GM21529 (cell line): ENCODE results near the gene RAD51B.
"Not testable (repeated sequence)": the region's sequence is repeated elsewhere in the genome, so short reads cannot be mapped to it uniquely, and the experiment has no call there.

Experiments
- ATAC-seq: cut with Tn5 transposase; IDR thresholded peaks from one replicate; pipeline ENCODE4 v1.9.1; 2021; ENCODE audit not compliant: unreplicated experiment

Gene RAD51B

DNA sequence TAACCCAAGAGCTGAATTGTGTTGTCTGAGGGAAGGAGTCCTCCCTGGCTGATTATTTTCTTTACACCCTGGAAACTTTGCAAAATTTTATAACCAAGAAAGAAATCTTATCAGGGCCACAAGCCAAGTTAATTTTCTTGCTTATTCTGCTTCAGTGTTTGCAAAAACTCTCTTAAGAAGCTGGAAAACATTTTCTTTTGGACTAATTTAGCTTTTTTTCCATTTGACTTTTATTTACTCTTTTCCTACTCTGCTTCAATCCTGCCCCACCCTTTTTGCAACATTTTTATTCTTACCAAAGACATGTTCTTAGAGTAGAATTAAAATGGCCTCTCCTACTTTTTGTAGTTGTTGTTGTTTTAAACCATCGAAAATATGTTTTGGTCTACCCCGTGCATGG is 594.5 kb downstream of the RAD51B start:
- ATAC-seq: no peak

DNA sequence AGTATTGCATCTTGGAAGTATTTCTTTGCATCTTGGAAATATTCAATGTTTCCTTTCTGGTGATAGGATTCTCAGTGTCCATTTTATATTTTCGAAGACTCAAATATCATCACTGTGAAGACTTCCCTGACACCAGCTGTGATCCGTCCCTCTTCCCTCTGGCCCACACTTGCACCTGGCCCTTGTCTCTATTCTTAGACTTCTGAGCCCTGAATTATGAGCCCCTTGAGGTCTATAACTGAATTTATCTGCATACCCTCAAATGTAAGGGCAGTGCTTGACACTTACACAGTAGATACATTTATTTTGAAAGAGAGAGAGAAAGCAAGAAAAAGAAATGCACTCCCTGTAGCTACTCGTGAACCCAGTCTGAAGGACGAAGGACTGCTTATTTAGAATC is 596.6 kb downstream of the RAD51B start:
- ATAC-seq: no peak

DNA sequence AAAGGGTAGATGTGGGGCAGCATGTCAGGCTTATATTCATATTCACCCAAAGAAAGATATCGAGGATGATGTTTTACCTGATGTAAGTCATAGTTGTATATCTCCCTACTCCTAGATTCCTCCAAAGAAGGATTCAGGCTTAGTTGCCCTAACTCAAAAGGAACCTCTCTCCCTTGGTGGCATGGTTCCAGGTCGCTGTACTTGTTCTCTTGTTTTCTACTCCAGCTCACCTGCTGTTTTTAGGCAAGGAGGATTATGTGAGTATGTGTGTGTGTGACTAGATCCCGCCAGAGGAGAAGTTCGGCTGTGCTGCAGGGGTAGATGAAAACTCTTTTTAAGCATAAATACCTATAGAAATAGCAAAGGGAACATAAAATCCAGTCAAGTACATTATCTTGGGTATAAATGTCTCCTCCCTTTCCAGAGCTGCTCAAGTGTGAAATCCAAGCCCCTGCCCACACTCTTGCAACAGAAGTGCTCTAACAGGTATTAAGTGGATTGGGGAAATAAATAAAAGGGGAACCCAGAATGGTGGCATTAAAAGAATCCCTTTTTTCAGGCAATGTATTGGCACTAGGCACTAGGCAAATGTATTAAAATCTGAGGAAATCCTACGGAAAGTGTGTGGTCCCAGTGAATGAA is 597.6 kb downstream of the RAD51B start:
- no peak for ATAC-seq

DNA sequence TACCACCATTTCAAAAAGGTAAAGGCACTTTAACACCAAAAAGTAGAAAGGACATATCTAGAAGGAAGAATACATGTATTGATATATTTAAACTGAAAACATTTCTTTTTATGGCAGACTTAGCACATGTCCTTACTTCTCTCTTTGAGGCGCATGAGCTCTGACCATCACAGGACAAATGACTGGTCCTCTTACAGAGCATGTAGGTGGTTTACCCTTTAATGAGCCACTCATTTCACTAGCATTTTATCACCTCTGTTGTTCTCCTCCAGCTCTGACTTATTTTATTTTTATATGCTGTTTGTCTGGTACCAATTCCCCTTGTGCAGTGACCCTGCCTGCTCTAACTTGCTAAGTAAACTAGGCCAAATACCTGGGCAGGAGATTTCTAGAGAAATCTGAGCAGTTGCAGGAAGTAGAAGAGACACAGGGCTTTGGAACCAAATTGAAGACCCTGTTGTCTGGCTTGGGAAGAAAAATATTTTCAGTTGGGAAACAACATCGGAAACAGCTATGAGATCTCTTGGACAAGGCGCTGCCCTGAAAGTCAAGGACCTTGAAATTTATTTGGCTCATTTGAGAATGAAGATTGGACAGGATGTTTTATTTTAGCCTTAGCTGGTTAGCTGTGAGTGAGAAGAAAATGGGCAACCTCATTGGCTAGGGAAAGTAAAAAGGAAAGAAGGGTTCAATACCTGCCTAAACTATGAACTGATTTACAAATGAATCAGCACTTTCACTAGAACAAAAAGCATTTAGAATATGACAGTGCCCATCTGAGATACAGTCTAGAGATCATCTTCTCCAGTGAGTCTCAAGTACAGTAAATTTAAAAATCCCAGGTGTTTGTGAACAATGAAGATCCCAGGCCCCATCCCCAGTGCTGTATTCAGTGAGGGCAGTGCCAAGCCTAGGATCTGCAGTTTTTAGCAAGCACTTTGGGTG is 598.9 kb downstream of the RAD51B start:
- no peak for ATAC-seq

DNA sequence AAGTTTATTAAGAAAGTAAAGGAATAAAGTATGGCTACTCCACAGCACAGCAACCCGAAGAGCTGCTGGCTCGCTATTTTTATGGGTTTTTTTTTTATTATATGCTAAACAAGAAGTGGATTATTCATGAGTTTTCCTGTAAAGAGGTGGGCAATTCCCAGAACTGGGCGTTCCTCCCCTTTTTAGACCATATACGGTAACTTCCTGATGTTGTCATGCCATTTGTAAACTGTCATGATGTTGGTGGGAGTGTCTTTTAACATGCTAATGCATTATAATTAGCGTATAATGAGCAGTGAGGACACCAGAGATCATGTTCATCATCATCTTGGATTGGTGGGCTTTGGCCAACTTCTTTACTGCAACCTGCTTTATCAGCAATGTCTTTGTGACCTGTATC is 600.8 kb downstream of the RAD51B start:
- no peak for ATAC-seq

DNA sequence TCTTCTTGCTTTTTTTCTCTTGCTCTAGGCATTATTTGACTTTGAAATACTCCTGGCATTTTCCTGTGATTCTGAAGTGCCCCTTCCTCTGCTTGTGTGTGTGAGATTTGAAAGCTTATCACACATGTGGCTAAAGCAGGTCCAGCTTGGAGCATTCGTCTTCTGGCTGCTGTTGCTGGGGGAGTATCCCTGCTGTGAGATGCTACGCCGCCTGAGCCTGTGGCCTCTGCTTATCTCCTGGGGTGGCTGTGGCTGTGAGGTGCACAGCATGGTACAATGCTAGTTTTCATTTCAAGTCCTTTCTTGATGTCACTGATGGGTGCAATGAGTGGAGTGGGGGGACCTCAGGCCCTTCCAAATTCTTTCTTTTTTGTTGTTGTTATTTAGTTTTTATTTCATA is 601.5 kb downstream of the RAD51B start:
- no peak for ATAC-seq

DNA sequence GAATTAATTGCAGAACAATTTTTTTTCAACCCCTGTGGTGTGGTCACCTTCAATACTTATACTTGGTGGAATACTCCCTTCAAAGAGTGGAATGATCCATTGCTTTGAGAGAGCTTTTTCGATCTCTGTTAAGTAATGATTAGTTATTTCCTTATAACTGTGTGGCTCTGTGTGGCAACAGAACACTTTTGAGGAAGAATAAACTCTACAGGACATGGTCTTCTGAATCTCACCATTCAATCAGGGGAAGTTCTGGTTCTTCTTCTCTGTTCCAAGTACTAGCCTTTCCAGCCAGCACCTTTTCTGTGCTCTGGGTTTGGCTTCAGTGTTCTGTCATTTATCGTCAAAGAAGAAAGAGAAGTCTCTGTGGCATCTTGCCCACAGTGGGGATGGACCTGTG is 604.1 kb downstream of the RAD51B start:
- no peak for ATAC-seq

DNA sequence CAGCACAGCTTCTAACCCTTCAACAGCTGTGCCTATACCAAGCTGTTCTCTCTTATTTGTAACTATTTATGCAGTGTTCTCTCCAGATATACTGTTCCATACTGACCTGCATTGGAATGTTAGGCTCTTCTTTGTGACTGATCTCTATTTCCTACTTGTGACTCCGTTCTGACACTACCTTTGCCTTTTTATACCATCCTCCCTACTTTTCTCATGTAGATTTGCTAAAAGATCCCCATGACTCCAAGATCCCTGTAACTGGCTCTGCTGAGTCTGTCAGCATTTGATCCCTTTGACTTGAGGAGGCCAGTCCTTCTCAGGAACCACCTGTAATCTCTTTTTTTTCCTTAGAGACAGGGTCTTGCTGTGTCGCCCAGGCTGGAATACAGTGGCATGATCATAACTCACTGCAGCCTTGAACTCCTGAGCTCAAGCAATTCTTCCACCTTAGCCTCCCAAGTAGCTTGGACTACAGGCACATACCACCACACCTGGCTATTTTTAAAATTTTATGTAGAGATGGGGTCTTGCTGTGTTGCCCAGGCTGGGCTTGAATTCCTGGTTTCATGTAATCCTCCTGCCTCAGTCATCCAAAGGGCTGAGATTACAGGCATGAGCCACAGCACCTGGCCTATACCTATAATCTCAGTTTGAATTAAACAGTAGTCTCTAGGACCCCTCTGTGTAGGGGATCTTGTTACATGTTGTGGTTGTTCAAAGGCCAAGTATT is 605.0 kb downstream of the RAD51B start:
- no peak for ATAC-seq

DNA sequence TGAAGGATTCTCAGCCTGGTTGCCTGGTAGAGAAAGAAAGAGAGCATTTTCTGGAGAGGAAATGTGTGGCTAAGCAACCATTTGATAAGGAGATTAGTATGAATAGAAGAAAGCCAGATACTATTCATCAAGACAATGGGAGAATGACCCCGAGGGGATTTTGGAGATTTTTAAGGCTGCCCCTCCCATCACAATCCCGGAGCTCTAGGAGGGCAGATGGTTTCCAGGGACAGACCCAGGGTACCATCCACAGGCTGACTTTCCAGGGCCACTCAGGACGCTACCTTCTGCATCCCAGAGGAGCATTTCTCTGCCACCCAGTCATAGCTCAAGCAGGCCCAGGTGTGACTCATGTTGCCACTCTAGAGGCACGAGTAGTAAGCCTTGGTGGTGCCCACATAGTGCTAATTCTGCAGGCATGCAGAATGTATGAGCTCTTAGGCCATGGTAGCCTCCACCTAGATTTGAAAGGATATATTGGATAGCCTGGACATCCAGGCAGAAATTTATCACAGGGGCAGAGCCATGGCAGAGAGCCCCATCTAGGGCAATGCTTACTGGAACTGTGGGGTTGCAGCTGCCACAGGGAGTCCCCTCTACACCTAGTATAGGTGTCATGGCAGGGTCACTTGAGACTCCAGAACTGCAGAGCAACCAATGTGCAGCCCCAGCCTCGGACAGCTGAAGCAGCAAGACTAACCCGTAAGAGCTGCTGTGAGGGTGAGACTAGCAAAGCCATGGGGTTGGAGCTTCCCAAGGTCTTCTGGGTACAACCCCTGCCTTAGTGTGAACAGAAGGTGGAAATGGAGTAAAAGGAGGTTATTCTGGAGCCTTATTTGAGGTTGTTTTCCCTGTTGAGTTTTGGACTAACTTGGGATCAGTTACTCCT is 607.3 kb downstream of the RAD51B start:
- ATAC-seq: no peak

DNA sequence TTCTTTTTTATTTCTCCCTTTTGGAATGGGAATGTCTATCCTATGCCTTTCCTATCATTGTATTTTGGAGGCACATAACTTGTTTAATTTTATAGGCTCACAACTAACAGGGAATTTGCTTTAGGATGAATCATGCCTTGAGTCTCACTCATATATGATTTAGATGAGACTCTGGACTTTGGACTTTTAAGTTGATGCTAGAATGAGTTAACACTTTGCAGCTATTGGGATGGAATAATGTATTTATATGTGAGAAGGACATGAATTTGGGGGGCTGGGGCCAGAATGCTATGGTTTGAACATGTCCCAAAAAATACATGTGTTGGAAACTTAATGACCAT is 607.9 kb downstream of the RAD51B start:
- no peak for ATAC-seq

DNA sequence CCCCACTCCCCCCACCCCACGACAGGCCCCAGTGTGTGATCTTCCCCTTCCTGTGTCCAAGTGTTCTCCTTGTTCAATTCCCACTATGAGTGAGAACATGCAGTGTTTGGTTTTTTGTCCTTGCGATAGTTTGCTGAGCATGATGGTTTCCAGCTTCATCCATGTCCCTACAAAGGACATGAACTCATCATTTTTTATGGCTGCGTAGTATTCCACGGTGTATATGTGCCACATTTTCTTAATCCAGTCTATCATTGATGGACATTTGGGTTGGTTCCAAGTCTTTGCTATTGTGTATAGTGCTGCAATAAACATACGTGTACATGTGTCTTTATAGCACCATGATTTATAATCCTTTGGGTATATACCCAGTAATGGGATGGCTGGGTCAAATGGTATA is 609.3 kb downstream of the RAD51B start:
- ATAC-seq: not testable (repeated sequence)

DNA sequence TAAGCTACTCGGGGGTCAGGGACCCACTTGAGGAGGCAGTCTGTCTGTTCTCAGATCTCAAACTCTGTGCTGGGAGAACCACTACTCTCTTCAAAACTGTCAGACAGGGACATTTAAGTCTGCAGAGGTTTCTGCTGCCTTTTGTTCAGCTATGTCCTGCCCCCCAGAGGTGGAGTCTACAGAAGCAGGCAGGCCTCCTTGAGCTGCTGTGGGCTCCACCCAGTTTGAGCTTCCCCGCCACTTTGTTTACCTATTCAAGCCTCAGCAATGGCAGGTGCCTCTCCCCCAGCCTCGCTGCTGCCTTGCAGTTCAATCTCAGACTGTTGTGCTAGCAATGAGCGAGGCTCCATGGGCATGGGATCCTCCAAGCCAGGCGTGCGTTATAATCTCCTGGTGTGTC is 614.6 kb downstream of the RAD51B start:
- not testable (repeated sequence) for ATAC-seq

DNA sequence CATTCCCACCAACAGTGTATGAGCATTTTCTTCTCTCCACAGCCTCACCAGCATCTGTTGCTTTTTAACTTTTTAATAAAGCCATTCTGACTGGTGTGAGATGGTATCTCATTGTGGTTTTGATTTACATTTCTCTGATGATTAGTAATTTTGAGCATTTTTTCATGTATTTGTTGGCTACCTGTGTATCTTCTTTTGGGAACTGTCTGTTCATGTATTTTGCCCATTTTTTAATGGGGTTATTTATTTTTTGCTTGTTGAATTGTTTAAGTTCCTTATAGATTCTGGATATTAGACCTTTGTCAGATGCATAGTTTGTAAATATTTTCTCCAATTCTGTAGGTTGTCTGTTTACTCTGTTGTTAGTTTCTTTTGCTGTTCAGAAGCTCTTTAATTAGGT is 616.1 kb downstream of the RAD51B start:
- not testable (repeated sequence) for ATAC-seq

DNA sequence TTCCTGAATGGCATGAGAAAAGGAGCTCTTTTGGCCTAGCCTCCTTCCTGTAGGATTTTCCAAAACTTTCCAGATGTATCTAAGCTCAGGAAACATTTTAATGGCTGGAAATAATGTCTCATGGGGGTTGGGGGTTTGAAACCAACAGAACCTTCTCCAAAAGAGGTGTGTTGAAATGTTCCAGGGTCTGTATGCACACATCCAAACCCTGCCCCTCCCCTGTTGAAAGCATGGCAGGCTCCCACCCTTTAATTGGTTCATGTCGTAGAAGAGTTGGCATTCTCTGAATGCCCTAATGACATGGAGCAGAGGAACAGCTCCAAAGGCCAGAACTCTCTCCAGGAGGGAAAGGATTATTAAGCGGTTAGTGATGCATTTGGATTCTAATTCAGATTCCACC is 620.1 kb downstream of the RAD51B start:
- ATAC-seq: no peak

DNA sequence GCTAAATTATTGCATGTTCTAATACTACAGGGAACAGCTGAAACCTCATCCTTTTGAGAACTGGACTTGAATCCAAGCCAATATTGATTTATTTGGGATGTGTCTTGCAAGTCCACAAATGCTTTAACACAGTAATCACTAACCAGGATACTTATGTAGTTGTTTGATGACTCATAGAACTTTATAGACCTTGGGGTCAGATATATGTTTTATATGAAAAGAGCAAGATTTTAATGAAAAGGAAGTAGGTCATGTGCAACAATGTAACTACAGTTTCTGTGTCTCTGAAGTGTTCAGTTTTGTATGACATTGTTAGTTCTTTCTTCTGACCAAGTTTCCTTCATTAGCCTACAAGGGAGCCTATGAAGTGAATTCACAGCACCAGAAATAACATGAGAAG is 621.2 kb downstream of the RAD51B start:
- ATAC-seq: no peak

DNA sequence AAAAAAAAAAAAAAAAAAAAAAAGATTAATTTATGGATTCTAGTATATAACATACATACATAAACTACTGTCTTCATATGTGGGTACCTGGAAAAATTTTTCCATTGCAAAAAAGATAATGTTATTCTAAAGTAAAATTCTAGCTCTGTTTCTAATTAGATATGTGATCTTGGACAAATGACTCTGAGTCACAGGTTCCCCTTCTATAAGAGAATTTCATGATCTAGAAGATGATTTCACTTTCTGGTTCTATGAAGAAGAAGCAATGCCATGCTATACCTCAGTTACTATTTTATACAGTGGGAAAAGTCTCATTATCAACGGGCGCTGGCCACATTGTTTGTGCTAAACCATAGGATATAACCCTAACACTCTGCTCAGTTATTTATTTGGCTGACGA is 622.0 kb downstream of the RAD51B start:
- no peak for ATAC-seq

DNA sequence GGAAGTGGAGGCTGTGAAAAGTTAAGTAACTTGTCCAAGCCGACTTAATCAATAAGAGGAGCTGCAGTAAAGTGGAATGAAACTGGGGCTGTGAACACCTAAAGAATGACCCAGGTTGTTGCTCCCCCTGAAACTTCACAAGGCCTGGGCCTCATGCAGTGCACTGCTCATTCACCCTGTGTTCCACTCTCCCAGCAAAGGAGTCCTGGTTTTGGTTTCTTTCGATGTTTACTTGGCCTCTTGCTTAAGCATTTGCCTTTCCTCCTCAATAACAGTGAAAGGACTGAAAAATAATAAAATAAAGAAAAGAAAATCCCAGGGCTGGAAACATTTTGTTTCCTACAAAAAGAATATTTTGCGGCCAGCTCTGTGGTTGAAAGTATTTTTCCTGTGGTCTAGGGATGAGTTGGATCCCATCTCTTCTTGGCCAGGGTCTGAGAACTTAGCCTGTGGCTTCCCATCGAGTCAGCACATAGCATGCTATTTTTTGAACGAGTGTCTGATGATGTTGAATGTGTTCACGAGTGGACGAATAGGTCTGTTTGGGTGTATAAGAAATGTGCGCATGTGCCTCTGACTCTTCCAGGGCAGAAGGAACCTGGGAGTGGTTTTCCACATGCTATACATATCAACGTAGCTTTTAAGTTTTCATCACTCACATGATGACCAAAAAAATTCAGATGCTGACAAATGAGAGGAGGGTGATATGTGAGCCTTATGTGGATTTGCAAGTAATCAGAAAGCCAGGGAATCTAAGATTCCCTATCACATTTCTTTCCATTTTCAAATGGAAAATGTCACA is 623.5 kb downstream of the RAD51B start:
- no peak for ATAC-seq

DNA sequence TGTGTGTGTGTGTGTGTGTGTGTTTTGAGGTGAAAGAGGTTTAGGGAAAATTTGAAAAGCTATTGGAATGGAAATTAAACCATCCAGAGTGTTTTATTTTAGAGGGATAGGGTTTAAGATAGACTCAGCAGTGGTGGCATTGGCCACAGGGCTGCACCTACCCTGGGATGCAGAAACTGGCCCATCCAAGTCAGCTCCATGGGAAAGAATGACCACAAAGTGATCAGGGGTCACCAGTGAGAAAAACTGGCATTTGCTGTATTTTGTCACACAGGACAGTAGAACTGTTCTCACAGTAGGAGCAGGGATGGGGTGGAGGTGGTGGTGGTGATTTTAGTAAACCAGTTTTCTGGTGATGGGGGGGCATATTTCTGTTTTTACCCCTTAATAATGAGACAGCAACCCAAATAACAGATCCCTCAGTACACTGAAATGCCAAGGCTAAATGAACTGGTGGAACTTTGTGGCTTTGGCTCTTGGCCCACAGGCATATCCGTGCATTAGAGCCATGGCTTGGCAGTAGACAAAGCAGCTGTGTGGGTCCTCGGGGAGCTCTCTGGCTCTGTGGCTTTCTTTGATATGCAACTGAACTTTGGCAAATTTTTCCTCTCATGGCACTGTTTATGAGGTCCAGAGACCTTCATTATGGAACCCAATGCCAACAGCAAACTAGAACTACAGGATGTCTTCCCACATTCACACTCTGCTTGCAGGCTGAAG is 625.0 kb downstream of the RAD51B start:
- ATAC-seq: no peak

DNA sequence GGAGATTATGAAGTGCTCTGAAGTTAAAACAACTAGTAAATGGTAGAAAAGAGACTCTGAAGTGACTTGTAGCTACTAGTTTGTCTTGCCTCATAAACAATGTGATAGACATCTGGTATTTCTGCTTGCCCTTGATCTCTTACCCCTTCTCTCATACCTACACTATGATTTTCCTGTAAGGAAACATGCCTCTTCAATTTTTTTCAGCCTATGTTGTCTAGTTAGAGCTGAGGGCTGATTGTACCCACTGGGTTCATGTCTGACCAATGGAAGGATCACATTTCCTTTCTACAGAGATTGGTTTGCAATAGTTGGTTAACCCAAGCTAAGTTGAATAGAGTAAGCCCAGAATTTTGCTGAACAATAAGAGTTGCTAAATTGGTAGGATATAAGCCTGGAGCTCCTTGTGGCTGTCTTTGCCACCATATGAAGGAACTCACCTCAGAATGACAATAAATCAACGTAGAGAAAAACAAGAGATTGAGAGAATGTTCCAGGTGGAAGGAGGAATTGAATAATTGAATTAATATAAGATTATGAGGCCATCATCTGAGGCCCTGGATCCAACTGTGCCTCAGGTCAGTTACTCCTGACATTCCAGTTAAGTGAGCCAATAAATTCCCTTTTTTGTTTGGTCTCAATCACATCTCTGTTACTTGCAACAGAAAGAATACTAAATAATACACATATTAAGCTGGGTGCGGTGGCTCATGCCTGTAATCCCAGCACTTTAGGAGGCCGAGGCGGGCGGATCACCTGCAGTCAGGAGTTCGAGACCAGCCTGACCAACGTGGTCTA is 626.9 kb downstream of the RAD51B start:
- ATAC-seq: no peak
